Type B pancreatic cell (in vitro differentiated cells): ENCODE measurements around the gene CREB5. TPM values are rescaled to one million over a fixed set of nuclear protein-coding genes. Genes with fewer than 3 reads are reported as not detected.

ENCODE experiments used
- DNase-seq: peaks from one replicate; pipeline ENCODE4 v3.0.0; 2021; ENCODE audit warnings: mixed read lengths; ENCODE audit not compliant: unreplicated experiment; ENCODE audit errors: extremely low spot score
- H3K27ac Mint-ChIP-seq: 2 replicates; pipeline ENCODE4 v1.8.0; 2021; ENCODE audit warnings: mild to moderate bottlenecking, mixed read lengths
- H3K27me3 Mint-ChIP-seq: 2 replicates; pipeline ENCODE4 v1.8.0; 2021; ENCODE audit warnings: mixed read lengths
- H3K36me3 Mint-ChIP-seq: 2 replicates; pipeline ENCODE4 v1.8.0; 2021; ENCODE audit warnings: mixed read lengths
- H3K4me1 Mint-ChIP-seq: one replicate; pipeline ENCODE4 v1.8.0; 2021; ENCODE audit warnings: mixed read lengths; ENCODE audit not compliant: unreplicated experiment
- H3K4me3 Mint-ChIP-seq: 2 replicates; pipeline ENCODE4 v1.8.0; 2021; ENCODE audit warnings: mild to moderate bottlenecking, mixed read lengths
- H3K9me3 Mint-ChIP-seq: 2 replicates; pipeline ENCODE4 v1.8.0; 2021; ENCODE audit warnings: mixed read lengths
- CTCF ChIP-seq: fragments of 200-600 bp; sonication (generic); conservative IDR thresholded peaks from 2 replicates; pipeline ENCODE4 v1.5.0; 2021; ENCODE audit warnings: antibody characterized with exemption, mild to moderate bottlenecking
- total RNA-seq: library from RNA; stranded (reverse); gene quantifications from 2 replicates; pipeline ENCODE4 v1.2.1, GENCODE V29; 2021; ENCODE audit warnings: low replicate concordance

The CREB5 gene
- total RNA-seq, 1 donor from 2014 or later = 31.0 TPM

GRCh38 chr7:28556671-28557070, 144.4 kb downstream of the CREB5 start:
- H3K9me3 Mint-ChIP-seq = peaks cover 6% of the 10 kb centered on the region
- peaks cover 33% of the 10 kb centered on the region for H3K4me1 Mint-ChIP-seq
- no peak overlapping the region for H3K27ac Mint-ChIP-seq

GRCh38 chr7:28558236-28558635, 145.9 kb downstream of the CREB5 start:
- peaks cover 6% of the 10 kb centered on the region for H3K9me3 Mint-ChIP-seq
- H3K27me3 Mint-ChIP-seq = peaks cover 12% of the 10 kb centered on the region
- H3K4me3 Mint-ChIP-seq = no peak overlapping the region
- H3K36me3 Mint-ChIP-seq = peaks cover 9% of the 10 kb centered on the region
- no peak for TF ChIP-seq CTCF
- H3K4me1 Mint-ChIP-seq = peaks cover 19% of the 10 kb centered on the region
- DNase-seq = no peak
- H3K27ac Mint-ChIP-seq = no peak overlapping the region

More at GRCh38 chr7:28556671-28557070, 144.4 kb downstream of the CREB5 start:
- Mint-ChIP-seq H3K4me3 (no peak overlapping the region), H3K36me3 (peaks cover 9% of the 10 kb centered on the region), H3K27me3 (peaks cover 16% of the 10 kb centered on the region)
- no peak for TF ChIP-seq CTCF
- DNase-seq = no peak

GRCh38 chr7:28560767-28561166, 148.4 kb downstream of the CREB5 start:
- peaks cover 6% of the 10 kb centered on the region for H3K9me3 Mint-ChIP-seq
- H3K4me3 Mint-ChIP-seq = no peak overlapping the region

GRCh38 chr7:28564033-28564432, 151.7 kb downstream of the CREB5 start:
- H3K4me3 Mint-ChIP-seq = no peak overlapping the region

More at GRCh38 chr7:28560767-28561166, 148.4 kb downstream of the CREB5 start:
- peaks cover 5% of the 10 kb centered on the region for H3K4me1 Mint-ChIP-seq
- TF ChIP-seq CTCF = no peak
- H3K36me3 Mint-ChIP-seq = peaks cover 9% of the 10 kb centered on the region
- peaks cover 25% of the 10 kb centered on the region for H3K27me3 Mint-ChIP-seq
- DNase-seq = no peak
- no peak overlapping the region for H3K27ac Mint-ChIP-seq

GRCh38 chr7:28564755-28565374, 152.5 kb downstream of the CREB5 start:
- no peak for TF ChIP-seq CTCF
- H3K27ac Mint-ChIP-seq = no peak overlapping the region
- no peak for DNase-seq
- H3K9me3 Mint-ChIP-seq = peaks cover 5% of the 10 kb centered on the region
- peaks cover 22% of the 10 kb centered on the region for H3K27me3 Mint-ChIP-seq
- H3K4me3 Mint-ChIP-seq = no peak overlapping the region
- no peaks in the 10 kb centered on the region for H3K4me1 Mint-ChIP-seq
- peaks cover 6% of the 10 kb centered on the region for H3K36me3 Mint-ChIP-seq

More at GRCh38 chr7:28564033-28564432, 151.7 kb downstream of the CREB5 start:
- DNase-seq = no peak
- H3K36me3 Mint-ChIP-seq = peaks cover 9% of the 10 kb centered on the region
- H3K9me3 Mint-ChIP-seq = peaks cover 6% of the 10 kb centered on the region
- H3K27me3 Mint-ChIP-seq = peaks cover 25% of the 10 kb centered on the region
- no peak for TF ChIP-seq CTCF
- H3K4me1 Mint-ChIP-seq = no peaks in the 10 kb centered on the region
- no peak overlapping the region for H3K27ac Mint-ChIP-seq

GRCh38 chr7:28565980-28566379, 153.7 kb downstream of the CREB5 start:
- Mint-ChIP-seq H3K4me1 (no peaks in the 10 kb centered on the region), H3K27ac (no peak overlapping the region)

More at GRCh38 chr7:28565980-28566379, 153.7 kb downstream of the CREB5 start:
- H3K4me3 Mint-ChIP-seq = no peak overlapping the region
- H3K36me3 Mint-ChIP-seq = no peaks in the 10 kb centered on the region
- peaks cover 18% of the 10 kb centered on the region for H3K27me3 Mint-ChIP-seq
- DNase-seq = no peak
- no peaks in the 10 kb centered on the region for H3K9me3 Mint-ChIP-seq
- no peak for TF ChIP-seq CTCF
